ENCODE data around the gene CTXND1.

GRCh38 chr15:80250614-80251427 lies 1.2 kb downstream of the CTXND1 start:
- TF ChIP-seq, protein P1, sequence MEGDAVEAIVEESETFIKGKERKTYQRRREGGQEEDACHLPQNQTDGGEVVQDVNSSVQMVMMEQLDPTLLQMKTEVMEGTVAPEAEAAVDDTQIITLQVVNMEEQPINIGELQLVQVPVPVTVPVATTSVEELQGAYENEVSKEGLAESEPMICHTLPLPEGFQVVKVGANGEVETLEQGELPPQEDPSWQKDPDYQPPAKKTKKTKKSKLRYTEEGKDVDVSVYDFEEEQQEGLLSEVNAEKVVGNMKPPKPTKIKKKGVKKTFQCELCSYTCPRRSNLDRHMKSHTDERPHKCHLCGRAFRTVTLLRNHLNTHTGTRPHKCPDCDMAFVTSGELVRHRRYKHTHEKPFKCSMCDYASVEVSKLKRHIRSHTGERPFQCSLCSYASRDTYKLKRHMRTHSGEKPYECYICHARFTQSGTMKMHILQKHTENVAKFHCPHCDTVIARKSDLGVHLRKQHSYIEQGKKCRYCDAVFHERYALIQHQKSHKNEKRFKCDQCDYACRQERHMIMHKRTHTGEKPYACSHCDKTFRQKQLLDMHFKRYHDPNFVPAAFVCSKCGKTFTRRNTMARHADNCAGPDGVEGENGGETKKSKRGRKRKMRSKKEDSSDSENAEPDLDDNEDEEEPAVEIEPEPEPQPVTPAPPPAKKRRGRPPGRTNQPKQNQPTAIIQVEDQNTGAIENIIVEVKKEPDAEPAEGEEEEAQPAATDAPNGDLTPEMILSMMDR (IDR thresholded peaks at IDR 0.05; ENCODE audit: insufficient read depth, low read length): no peak
- TF ChIP-seq POLR2AphosphoS5 (IDR thresholded peaks at IDR 0.05; ENCODE audit: low read depth) (no peak), REST (IDR thresholded peaks at IDR 0.05; ENCODE audit: insufficient replicate concordance, low read depth) (no peak), GABPA (IDR thresholded peaks at IDR 0.05; ENCODE audit: low read depth) (no peak), SPI1 (IDR thresholded peaks at IDR 0.05; ENCODE audit: borderline replicate concordance, low read depth) (no peak)

Measured in HL-60 (cell line).